GM23338 (cell line): Measurements from ENCODE around the gene LAMTOR5. TPM values are rescaled to one million over a fixed set of nuclear protein-coding genes. Genes with fewer than 3 reads are reported as not detected.

Source experiments
- ATAC-seq: fragments of 200-7000 bp; cut with Tn5 transposase; 3 replicates; pipeline ENCODE4 v1.9.1; 2020
- DNase-seq: peaks from one replicate; pipeline ENCODE4 v3.0.0-alpha.2; 2015; ENCODE audit warnings: low spot score
- H2AFZ ChIP-seq: fragments of 200-600 bp; sonication (generic); 2 replicates; pipeline ENCODE4 v1.8.0; 2016; ENCODE audit warnings: antibody characterized with exemption, mild to moderate bottlenecking, moderate library complexity
- H3F3A ChIP-seq: fragments of 200-600 bp; sonication (generic); replicated peaks from 2 replicates; pipeline ENCODE4 v1.8.0; 2017; ENCODE audit warnings: antibody characterized with exemption, mixed run types, low read depth
- H3K27ac ChIP-seq: fragments of 200-600 bp; sonication (generic); 2 replicates; pipeline ENCODE4 v1.6.1; 2016; ENCODE audit warnings: low read depth
- H3K27me3 ChIP-seq: fragments of 200-600 bp; sonication (generic); 2 replicates; pipeline ENCODE4 v1.8.0; 2016; ENCODE audit warnings: mild to moderate bottlenecking, mixed run types, moderate library complexity; ENCODE audit not compliant: insufficient read depth
- H3K36me3 ChIP-seq: fragments of 200-600 bp; sonication (generic); 2 replicates; pipeline ENCODE4 v1.8.0; 2016; ENCODE audit warnings: mild to moderate bottlenecking; ENCODE audit not compliant: insufficient read depth
- H3K4me1 ChIP-seq: fragments of 200-600 bp; sonication (generic); 2 replicates; pipeline ENCODE4 v1.8.0; 2016; ENCODE audit warnings: mild to moderate bottlenecking, moderate library complexity; ENCODE audit not compliant: insufficient read depth
- H3K4me2 ChIP-seq: fragments of 200-600 bp; sonication (generic); 2 replicates; pipeline ENCODE4 v1.7.1; 2017; ENCODE audit warnings: mixed run types
- H3K4me3 ChIP-seq: fragments of 200-600 bp; sonication (generic); 2 replicates; pipeline ENCODE4 v1.6.1; 2016; ENCODE audit warnings: mixed run types
- H3K79me2 ChIP-seq: fragments of 200-600 bp; sonication (generic); replicated peaks from 2 replicates; pipeline ENCODE4 v1.8.0; 2017; ENCODE audit warnings: mild to moderate bottlenecking; ENCODE audit not compliant: insufficient read depth
- H3K9me2 ChIP-seq: fragments of 200-600 bp; sonication (generic); 2 replicates; pipeline ENCODE4 v1.8.0; 2017; ENCODE audit not compliant: insufficient read depth
- H4K20me1 ChIP-seq: fragments of 200-600 bp; sonication (generic); replicated peaks from 2 replicates; pipeline ENCODE4 v1.8.0; 2017; ENCODE audit warnings: mild to moderate bottlenecking; ENCODE audit not compliant: insufficient read depth
- H3K27ac Mint-ChIP-seq: 2 replicates; pipeline ENCODE4 v1.8.0; 2020; ENCODE audit warnings: inconsistent platforms, mild to moderate bottlenecking, moderate library complexity, mixed read lengths
- H3K27me3 Mint-ChIP-seq: 3 replicates; pipeline ENCODE4 v1.8.0; 2022; ENCODE audit warnings: low read depth, mild to moderate bottlenecking, moderate library complexity, mixed read lengths, inconsistent platforms; ENCODE audit not compliant: insufficient read depth, poor library complexity
- H3K36me3 Mint-ChIP-seq: 3 replicates; pipeline ENCODE4 v1.8.0; 2021; ENCODE audit warnings: low read depth, mild to moderate bottlenecking, inconsistent platforms, moderate library complexity, mixed read lengths
- H3K4me1 Mint-ChIP-seq: 3 replicates; pipeline ENCODE4 v1.8.0; 2020; ENCODE audit warnings: mild to moderate bottlenecking, inconsistent platforms, mixed read lengths
- H3K4me3 Mint-ChIP-seq: 3 replicates; pipeline ENCODE4 v1.8.0; 2021; ENCODE audit warnings: moderate library complexity, mild to moderate bottlenecking, inconsistent platforms, mixed read lengths
- H3K9me3 Mint-ChIP-seq: 3 replicates; pipeline ENCODE4 v1.8.0; 2020; ENCODE audit warnings: moderate library complexity, mild to moderate bottlenecking, inconsistent platforms, mixed read lengths
- CREB1 ChIP-seq: fragments of 250-450 bp; sonication (Bioruptor Pico); IDR thresholded peaks from 2 replicates; pipeline ENCODE4 v1.5.0; 2020; ENCODE audit warnings: low read depth, mild to moderate bottlenecking, moderate library complexity
- EZH2 ChIP-seq: fragments of 200-600 bp; sonication (generic); IDR thresholded peaks from one replicate; pipeline ENCODE4 v1.8.0; 2017; ENCODE audit warnings: antibody characterized with exemption, mild to moderate bottlenecking, low read depth; ENCODE audit not compliant: unreplicated experiment
- JUNB ChIP-seq: IDR thresholded peaks from one replicate; pipeline ENCODE4 v1.6.1; 2016; ENCODE audit warnings: antibody characterized with exemption; ENCODE audit not compliant: unreplicated experiment
- NANOG ChIP-seq: IDR thresholded peaks from 2 replicates; pipeline ENCODE4 v1.6.1; 2016; ENCODE audit warnings: antibody characterized with exemption, borderline replicate concordance
- POLR2AphosphoS5 ChIP-seq: IDR thresholded peaks from 2 replicates; pipeline ENCODE4 v1.6.1; 2016; ENCODE audit warnings: antibody characterized with exemption, low read depth
- STAT1 ChIP-seq: IDR thresholded peaks from one replicate; pipeline ENCODE4 v1.6.1; 2016; ENCODE audit warnings: antibody characterized with exemption; ENCODE audit not compliant: unreplicated experiment
- ZNF114 ChIP-seq: fragments of 250-450 bp; sonication (Bioruptor Pico); IDR thresholded peaks from 2 replicates; pipeline ENCODE4 v1.5.0; 2020; ENCODE audit warnings: mild to moderate bottlenecking, moderate library complexity
- ZNF331 ChIP-seq: fragments of 250-450 bp; sonication (Bioruptor Pico); IDR thresholded peaks from 2 replicates; pipeline ENCODE4 v1.5.0; 2020; ENCODE audit warnings: low read depth, mild to moderate bottlenecking, moderate library complexity
- long read RNA-seq: library from polyadenylated mRNA; unstranded; transcript quantifications from one replicate; pipeline ENCODE4 v2.0.0, GENCODE V29; 2020; ENCODE audit not compliant: unreplicated experiment
- polyA plus RNA-seq: library from polyadenylated mRNA; unstranded; fragments of >200 nt; fragmentation: Nextera tagmentation; extraction: Ambion mirVana; gene quantifications from 2 replicates; pipeline ENCODE4 v1.2.1, GENCODE V29; 2016
- total RNA-seq: library from RNA; depleted of rRNA; stranded (reverse); fragments of >200 nt; shearing (Covaris generic); gene quantifications from 2 replicates; pipeline ENCODE4 v1.2.3, GENCODE V29; 2014; rRNA removed
- TF ChIP-seq, protein P1 (sequence below): IDR thresholded peaks from 2 replicates; pipeline ENCODE4 v1.6.1; 2016; ENCODE audit warnings: antibody characterized with exemption
- TF ChIP-seq, protein P2 (sequence below): IDR thresholded peaks from one replicate; pipeline ENCODE4 v1.6.1; 2018; ENCODE audit warnings: antibody characterized with exemption; ENCODE audit not compliant: unreplicated experiment
- TF ChIP-seq, protein P3 (sequence below), 2 experiments: fragments of 200-600 bp in 1 of 2; sonication (generic) in 1 of 2; conservative IDR thresholded peaks; 2 replicates each; pipeline versions ENCODE4 v1.5.1 to v1.6.1; 2016 to 2017; ENCODE audit warnings: antibody characterized with exemption in 2 of 2, low read depth in 2 of 2, mild to moderate bottlenecking in 2 of 2, moderate library complexity in 1 of 2
- TF ChIP-seq, protein P4 (sequence below): fragments of 250-450 bp; sonication (Bioruptor Pico); IDR thresholded peaks from 2 replicates; pipeline ENCODE4 v1.5.0; 2020; ENCODE audit warnings: mild to moderate bottlenecking, moderate library complexity

Gene LAMTOR5
- total RNA-seq: 41.0 and 52.6 TPM in 2 replicates
- 246 and 263 TPM in 2 replicates for polyA plus RNA-seq
- long read RNA-seq, transcript LAMTOR5-203 (4 exons, 1,154 nt): minor isoform, 6 of 40 reads
- long read RNA-seq, transcript LAMTOR5-206 (4 exons, 634 nt): major isoform, 31 of 40 reads
- long read RNA-seq, partial matches to known transcripts: 1 of 40 reads
- long read RNA-seq, other reads (novel, unspliced or antisense): 1 of 40 reads

DNA sequence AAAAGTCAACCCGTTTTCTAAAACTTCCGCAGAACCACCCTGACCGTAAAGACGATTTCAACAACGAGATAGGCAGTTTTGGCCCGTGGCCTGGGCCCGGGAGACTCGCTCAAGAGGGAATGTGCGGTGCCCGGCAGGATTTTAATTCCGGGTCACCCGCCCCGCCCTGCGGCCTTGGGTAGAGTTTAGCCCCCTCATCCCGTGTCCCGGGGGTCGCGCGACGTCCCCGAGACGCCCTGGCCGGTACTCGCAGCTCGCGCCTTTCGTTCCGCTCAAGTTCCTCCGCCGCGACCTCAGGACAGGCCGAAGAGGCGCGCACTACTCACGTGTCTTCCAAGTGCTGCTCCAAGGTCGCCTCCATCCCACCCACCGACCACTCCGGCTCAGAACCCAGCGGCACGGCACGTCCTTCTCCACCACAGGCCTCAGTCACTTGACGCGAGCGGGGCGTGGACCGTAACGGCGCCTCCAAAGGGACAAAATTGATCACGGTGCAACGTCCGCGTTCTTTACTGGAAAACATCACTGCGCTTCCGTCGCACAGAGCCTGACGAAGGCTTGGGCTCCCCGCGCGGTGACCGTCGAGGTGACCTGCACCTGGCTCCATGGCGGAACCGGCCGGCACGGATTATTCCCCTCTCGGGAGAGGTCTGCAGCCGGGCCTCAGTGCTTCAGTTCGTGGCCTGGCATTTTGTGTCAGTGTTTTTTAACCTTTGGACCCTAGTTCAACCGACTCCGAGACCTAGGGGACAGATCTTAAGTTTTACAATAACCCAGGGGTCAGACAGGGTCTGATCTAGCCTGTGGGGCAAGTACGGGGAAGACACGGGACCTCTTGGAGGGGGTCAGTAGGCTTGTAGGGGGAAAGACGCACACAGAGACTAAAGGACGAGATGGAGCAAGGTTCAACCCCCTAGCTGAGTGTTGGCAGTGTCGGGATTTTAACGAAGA lies at the start of gene LAMTOR5:
TSS of gene LAMTOR5 (minus strand) at position 435 of the 951 bp plus-strand sequence. CDS start at position 361, 74 bp downstream.
- H3K4me1 ChIP-seq: peaks cover 5% of the 10 kb centered on the region; the same call in 1 of the 2 replicates
- H3K27me3 ChIP-seq: no peaks in the 10 kb centered on the region
- peak within 1 kb of the TSS; percentile 88 for H3K4me3 ChIP-seq
- H3K9me2 ChIP-seq: no peaks in the 10 kb centered on the region
- DNase-seq (peak; percentile 92), ATAC-seq (peak; percentile 91)
- H3K4me2 ChIP-seq: peak within 1 kb of the TSS; percentile 88
- Mint-ChIP-seq H3K4me1 (peaks cover 2% of the 10 kb centered on the region; the same call in 1 of the 3 replicates), H3K9me3 (no peaks in the 10 kb centered on the region; the same call in 2 of the 3 replicates), H3K27me3 (peaks cover 7% of the 10 kb centered on the region), H3K4me3 (peak within 1 kb of the TSS; percentile 99), H3K36me3 (peaks cover 13% of the 10 kb centered on the region), H3K27ac (peak within 1 kb of the TSS; percentile 97)
- H2AFZ ChIP-seq: peak within 1 kb of the TSS; percentile 97
- H3K36me3 ChIP-seq: peaks cover 25% of the 10 kb centered on the region
- peaks cover 17% of the 10 kb centered on the region for H3K79me2 ChIP-seq
- H3K27ac ChIP-seq: peak within 1 kb of the TSS; percentile 37; the same call in 1 of the 2 replicates
- no peaks in the 10 kb centered on the region for H3F3A ChIP-seq
- 0 out of 2 replicates have a peak, but pooled peaks cover 3% of the 10 kb centered on the region for H4K20me1 ChIP-seq
- TF ChIP-seq ZNF114 (CRISPR knock-in tag) (no peak), STAT1 (no peak), JUNB (no peak), POLR2AphosphoS5 (peak; percentile 94), ZNF331 (CRISPR knock-in tag) (no peak), CREB1 (CRISPR knock-in tag) (peak; percentile 96), NANOG (no peak), EZH2 (no peak)
- TF ChIP-seq, protein P1, sequence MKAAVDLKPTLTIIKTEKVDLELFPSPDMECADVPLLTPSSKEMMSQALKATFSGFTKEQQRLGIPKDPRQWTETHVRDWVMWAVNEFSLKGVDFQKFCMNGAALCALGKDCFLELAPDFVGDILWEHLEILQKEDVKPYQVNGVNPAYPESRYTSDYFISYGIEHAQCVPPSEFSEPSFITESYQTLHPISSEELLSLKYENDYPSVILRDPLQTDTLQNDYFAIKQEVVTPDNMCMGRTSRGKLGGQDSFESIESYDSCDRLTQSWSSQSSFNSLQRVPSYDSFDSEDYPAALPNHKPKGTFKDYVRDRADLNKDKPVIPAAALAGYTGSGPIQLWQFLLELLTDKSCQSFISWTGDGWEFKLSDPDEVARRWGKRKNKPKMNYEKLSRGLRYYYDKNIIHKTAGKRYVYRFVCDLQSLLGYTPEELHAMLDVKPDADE: peak; percentile 77; the same call in 1 of the 2 replicates
- TF ChIP-seq, protein P2, sequence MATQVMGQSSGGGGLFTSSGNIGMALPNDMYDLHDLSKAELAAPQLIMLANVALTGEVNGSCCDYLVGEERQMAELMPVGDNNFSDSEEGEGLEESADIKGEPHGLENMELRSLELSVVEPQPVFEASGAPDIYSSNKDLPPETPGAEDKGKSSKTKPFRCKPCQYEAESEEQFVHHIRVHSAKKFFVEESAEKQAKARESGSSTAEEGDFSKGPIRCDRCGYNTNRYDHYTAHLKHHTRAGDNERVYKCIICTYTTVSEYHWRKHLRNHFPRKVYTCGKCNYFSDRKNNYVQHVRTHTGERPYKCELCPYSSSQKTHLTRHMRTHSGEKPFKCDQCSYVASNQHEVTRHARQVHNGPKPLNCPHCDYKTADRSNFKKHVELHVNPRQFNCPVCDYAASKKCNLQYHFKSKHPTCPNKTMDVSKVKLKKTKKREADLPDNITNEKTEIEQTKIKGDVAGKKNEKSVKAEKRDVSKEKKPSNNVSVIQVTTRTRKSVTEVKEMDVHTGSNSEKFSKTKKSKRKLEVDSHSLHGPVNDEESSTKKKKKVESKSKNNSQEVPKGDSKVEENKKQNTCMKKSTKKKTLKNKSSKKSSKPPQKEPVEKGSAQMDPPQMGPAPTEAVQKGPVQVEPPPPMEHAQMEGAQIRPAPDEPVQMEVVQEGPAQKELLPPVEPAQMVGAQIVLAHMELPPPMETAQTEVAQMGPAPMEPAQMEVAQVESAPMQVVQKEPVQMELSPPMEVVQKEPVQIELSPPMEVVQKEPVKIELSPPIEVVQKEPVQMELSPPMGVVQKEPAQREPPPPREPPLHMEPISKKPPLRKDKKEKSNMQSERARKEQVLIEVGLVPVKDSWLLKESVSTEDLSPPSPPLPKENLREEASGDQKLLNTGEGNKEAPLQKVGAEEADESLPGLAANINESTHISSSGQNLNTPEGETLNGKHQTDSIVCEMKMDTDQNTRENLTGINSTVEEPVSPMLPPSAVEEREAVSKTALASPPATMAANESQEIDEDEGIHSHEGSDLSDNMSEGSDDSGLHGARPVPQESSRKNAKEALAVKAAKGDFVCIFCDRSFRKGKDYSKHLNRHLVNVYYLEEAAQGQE: peak; percentile 15
- TF ChIP-seq, protein P3, sequence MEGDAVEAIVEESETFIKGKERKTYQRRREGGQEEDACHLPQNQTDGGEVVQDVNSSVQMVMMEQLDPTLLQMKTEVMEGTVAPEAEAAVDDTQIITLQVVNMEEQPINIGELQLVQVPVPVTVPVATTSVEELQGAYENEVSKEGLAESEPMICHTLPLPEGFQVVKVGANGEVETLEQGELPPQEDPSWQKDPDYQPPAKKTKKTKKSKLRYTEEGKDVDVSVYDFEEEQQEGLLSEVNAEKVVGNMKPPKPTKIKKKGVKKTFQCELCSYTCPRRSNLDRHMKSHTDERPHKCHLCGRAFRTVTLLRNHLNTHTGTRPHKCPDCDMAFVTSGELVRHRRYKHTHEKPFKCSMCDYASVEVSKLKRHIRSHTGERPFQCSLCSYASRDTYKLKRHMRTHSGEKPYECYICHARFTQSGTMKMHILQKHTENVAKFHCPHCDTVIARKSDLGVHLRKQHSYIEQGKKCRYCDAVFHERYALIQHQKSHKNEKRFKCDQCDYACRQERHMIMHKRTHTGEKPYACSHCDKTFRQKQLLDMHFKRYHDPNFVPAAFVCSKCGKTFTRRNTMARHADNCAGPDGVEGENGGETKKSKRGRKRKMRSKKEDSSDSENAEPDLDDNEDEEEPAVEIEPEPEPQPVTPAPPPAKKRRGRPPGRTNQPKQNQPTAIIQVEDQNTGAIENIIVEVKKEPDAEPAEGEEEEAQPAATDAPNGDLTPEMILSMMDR (conservative IDR thresholded peaks at IDR 0.05; ENCODE audit: low read depth in 2 of 2): no peak
- TF ChIP-seq, protein P4, sequence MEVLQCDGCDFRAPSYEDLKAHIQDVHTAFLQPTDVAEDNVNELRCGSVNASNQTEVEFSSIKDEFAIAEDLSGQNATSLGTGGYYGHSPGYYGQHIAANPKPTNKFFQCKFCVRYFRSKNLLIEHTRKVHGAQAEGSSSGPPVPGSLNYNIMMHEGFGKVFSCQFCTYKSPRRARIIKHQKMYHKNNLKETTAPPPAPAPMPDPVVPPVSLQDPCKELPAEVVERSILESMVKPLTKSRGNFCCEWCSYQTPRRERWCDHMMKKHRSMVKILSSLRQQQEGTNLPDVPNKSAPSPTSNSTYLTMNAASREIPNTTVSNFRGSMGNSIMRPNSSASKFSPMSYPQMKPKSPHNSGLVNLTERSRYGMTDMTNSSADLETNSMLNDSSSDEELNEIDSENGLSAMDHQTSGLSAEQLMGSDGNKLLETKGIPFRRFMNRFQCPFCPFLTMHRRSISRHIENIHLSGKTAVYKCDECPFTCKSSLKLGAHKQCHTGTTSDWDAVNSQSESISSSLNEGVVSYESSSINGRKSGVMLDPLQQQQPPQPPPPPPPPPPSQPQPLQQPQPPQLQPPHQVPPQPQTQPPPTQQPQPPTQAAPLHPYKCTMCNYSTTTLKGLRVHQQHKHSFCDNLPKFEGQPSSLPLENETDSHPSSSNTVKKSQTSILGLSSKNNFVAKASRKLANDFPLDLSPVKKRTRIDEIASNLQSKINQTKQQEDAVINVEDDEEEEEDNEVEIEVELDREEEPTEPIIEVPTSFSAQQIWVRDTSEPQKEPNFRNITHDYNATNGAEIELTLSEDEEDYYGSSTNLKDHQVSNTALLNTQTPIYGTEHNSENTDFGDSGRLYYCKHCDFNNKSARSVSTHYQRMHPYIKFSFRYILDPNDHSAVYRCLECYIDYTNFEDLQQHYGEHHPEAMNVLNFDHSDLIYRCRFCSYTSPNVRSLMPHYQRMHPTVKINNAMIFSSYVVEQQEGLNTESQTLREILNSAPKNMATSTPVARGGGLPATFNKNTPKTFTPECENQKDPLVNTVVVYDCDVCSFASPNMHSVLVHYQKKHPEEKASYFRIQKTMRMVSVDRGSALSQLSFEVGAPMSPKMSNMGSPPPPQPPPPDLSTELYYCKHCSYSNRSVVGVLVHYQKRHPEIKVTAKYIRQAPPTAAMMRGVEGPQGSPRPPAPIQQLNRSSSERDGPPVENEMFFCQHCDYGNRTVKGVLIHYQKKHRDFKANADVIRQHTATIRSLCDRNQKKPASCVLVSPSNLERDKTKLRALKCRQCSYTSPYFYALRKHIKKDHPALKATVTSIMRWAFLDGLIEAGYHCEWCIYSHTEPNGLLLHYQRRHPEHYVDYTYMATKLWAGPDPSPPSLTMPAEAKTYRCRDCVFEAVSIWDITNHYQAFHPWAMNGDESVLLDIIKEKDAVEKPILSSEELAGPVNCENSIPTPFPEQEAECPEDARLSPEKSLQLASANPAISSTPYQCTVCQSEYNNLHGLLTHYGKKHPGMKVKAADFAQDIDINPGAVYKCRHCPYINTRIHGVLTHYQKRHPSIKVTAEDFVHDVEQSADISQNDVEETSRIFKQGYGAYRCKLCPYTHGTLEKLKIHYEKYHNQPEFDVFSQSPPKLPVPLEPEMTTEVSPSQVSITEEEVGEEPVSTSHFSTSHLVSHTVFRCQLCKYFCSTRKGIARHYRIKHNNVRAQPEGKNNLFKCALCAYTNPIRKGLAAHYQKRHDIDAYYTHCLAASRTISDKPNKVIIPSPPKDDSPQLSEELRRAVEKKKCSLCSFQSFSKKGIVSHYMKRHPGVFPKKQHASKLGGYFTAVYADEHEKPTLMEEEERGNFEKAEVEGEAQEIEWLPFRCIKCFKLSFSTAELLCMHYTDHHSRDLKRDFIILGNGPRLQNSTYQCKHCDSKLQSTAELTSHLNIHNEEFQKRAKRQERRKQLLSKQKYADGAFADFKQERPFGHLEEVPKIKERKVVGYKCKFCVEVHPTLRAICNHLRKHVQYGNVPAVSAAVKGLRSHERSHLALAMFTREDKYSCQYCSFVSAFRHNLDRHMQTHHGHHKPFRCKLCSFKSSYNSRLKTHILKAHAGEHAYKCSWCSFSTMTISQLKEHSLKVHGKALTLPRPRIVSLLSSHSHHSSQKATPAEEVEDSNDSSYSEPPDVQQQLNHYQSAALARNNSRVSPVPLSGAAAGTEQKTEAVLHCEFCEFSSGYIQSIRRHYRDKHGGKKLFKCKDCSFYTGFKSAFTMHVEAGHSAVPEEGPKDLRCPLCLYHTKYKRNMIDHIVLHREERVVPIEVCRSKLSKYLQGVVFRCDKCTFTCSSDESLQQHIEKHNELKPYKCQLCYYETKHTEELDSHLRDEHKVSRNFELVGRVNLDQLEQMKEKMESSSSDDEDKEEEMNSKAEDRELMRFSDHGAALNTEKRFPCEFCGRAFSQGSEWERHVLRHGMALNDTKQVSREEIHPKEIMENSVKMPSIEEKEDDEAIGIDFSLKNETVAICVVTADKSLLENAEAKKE (CRISPR knock-in tag): no peak
